Chondrocyte (in vitro differentiated cells): ENCODE results near the gene HDAC4. TPM values are rescaled to one million over a fixed set of nuclear protein-coding genes. Genes with fewer than 3 reads are reported as not detected.

ENCODE experiments used
- DNase-seq: peaks from one replicate; pipeline ENCODE4 v3.0.0; 2021; ENCODE audit warnings: mixed read lengths, low spot score
- H3K27ac Mint-ChIP-seq: one replicate; pipeline ENCODE4 v1.8.0; 2021; ENCODE audit warnings: mild to moderate bottlenecking, moderate library complexity, mixed read lengths; ENCODE audit not compliant: unreplicated experiment
- H3K27me3 Mint-ChIP-seq: 2 replicates; pipeline ENCODE4 v1.8.0; 2021; ENCODE audit warnings: low read depth, mixed read lengths
- H3K36me3 Mint-ChIP-seq: 2 replicates; pipeline ENCODE4 v1.8.0; 2021; ENCODE audit warnings: low read depth, mixed read lengths
- H3K4me1 Mint-ChIP-seq: 2 replicates; pipeline ENCODE4 v1.8.0; 2021; ENCODE audit warnings: low read depth, mild to moderate bottlenecking, mixed read lengths
- H3K4me3 Mint-ChIP-seq: one replicate; pipeline ENCODE4 v1.8.0; 2021; ENCODE audit warnings: mild to moderate bottlenecking, moderate library complexity, mixed read lengths; ENCODE audit not compliant: unreplicated experiment
- H3K9me3 Mint-ChIP-seq: 2 replicates; pipeline ENCODE4 v1.8.0; 2021; ENCODE audit warnings: low read depth, mixed read lengths
- CTCF ChIP-seq: fragments of 200-600 bp; sonication (generic); IDR thresholded peaks from 2 replicates; pipeline ENCODE4 v1.5.0; 2021; ENCODE audit warnings: antibody characterized with exemption, mild to moderate bottlenecking, moderate library complexity
- total RNA-seq: library from RNA; stranded (reverse); gene quantifications from 3 replicates; pipeline ENCODE4 v1.2.1, GENCODE V29; 2021

The HDAC4 gene
- total RNA-seq, 1 donor from 2014 or later: 22.3 TPM

GRCh38 chr2:239424337-239425045 is 23.7 kb upstream of the HDAC4 start:
- Mint-ChIP-seq H3K4me1 (no peaks in the 10 kb centered on the region), H3K27me3 (peaks cover 24% of the 10 kb centered on the region), H3K27ac (no peak overlapping the region), H3K36me3 (no peaks in the 10 kb centered on the region), H3K4me3 (no peak overlapping the region), H3K9me3 (no peaks in the 10 kb centered on the region)
- DNase-seq: no peak
- no peak for TF ChIP-seq CTCF

DNA sequence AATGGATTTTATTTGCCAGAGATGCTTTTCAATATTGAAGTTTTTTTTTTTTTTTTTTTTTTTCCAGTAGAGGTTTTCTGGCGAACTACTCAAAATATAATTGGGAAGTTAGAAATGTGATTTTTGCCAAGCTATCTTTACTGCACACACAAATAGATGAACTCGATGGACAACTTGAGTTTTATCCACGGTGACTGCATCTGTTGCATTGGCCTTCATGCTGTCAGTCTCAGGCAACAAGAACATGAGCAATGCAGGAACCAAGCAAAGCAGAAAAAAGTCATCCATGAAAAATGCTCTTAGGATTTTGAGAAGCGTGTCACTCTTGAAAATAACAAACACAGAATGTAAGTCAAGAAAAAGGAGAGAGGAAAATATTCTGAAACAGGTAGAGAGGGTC is 22.7 kb upstream of the HDAC4 start:
- TF ChIP-seq CTCF: no peak
- H3K4me1 Mint-ChIP-seq: no peaks in the 10 kb centered on the region
- H3K27ac Mint-ChIP-seq: no peak overlapping the region
- no peak overlapping the region for H3K4me3 Mint-ChIP-seq
- H3K27me3 Mint-ChIP-seq: peaks cover 27% of the 10 kb centered on the region
- no peaks in the 10 kb centered on the region for H3K36me3 Mint-ChIP-seq
- no peak for DNase-seq
- no peaks in the 10 kb centered on the region for H3K9me3 Mint-ChIP-seq

GRCh38 chr2:239421851-239422250 is 21.0 kb upstream of the HDAC4 start:
- Mint-ChIP-seq H3K36me3 (no peaks in the 10 kb centered on the region), H3K9me3 (no peaks in the 10 kb centered on the region), H3K27ac (no peak overlapping the region), H3K27me3 (peaks cover 18% of the 10 kb centered on the region), H3K4me1 (no peaks in the 10 kb centered on the region), H3K4me3 (no peak overlapping the region)
- no peak for DNase-seq
- TF ChIP-seq CTCF: no peak

DNA sequence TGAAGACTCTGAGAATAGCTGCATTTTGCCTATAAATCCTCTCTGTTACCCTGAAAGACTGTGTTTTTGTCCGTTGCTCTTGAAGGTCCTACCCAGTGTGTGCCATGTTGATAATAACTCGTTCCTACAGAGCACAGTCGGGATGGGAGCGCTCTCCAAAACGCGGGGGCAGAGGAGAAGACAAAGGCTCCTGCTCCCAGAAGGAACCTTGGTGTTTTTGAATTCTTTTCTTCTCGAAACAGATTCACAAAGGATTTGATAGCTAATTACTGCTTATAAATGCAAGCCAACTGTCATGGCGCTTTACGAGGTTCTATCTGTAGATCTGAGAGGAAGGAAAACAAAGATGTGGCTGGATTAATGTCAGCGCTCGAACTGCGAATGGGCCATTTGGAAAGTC is 19.3 kb upstream of the HDAC4 start:
- H3K4me3 Mint-ChIP-seq: no peak overlapping the region
- H3K4me1 Mint-ChIP-seq: no peaks in the 10 kb centered on the region
- TF ChIP-seq CTCF: no peak
- H3K36me3 Mint-ChIP-seq: peaks cover 3% of the 10 kb centered on the region
- H3K27me3 Mint-ChIP-seq: peaks cover 17% of the 10 kb centered on the region
- DNase-seq: no peak
- H3K9me3 Mint-ChIP-seq: no peaks in the 10 kb centered on the region
- no peak overlapping the region for H3K27ac Mint-ChIP-seq

- Mint-ChIP-seq H3K4me1 (no peaks in the 10 kb centered on the region), H3K9me3 (peaks cover 9% of the 10 kb centered on the region), H3K4me3 (no peak overlapping the region), H3K36me3 (peaks cover 3% of the 10 kb centered on the region), H3K27me3 (peaks cover 17% of the 10 kb centered on the region), H3K27ac (no peak overlapping the region)
- no peak for TF ChIP-seq CTCF
- DNase-seq: no peak
Observed at GRCh38 chr2:239418918-239419317, 18.1 kb upstream of the HDAC4 start.
